Uterus (tissue), 2 donors: ENCODE results near the gene PGGHG.
"Not testable (repeated sequence)": the region's sequence is repeated elsewhere in the genome, so short reads cannot be mapped to it uniquely, and the experiment has no call there.

ENCODE experiments used
- POLR2A ChIP-seq, 2 donors: fragments of 450-650 bp; IDR thresholded peaks; one replicate each; pipeline ENCODE4 v1.6.1; 2016; ENCODE audit warnings: antibody characterized with exemption in 2 of 2, mild to moderate bottlenecking in 1 of 2, moderate library complexity in 1 of 2
- TF ChIP-seq, protein P1 (sequence below), 4 experiments: fragments of 200-600 bp in 2 of 4; fragments of 450-650 bp in 2 of 4; sonication (generic) in 2 of 4; IDR thresholded peaks; one replicate each; pipeline ENCODE4 v1.5.1; 2016 to 2019; ENCODE audit warnings: antibody characterized with exemption in 4 of 4, mild to moderate bottlenecking in 2 of 4, moderate library complexity in 1 of 4

GRCh38 chr11:314554-314875 is 25.6 kb downstream of the PGGHG start:
- not testable (repeated sequence) for TF ChIP-seq POLR2A (IDR thresholded peaks at IDR 0.05)
- TF ChIP-seq, protein P1, sequence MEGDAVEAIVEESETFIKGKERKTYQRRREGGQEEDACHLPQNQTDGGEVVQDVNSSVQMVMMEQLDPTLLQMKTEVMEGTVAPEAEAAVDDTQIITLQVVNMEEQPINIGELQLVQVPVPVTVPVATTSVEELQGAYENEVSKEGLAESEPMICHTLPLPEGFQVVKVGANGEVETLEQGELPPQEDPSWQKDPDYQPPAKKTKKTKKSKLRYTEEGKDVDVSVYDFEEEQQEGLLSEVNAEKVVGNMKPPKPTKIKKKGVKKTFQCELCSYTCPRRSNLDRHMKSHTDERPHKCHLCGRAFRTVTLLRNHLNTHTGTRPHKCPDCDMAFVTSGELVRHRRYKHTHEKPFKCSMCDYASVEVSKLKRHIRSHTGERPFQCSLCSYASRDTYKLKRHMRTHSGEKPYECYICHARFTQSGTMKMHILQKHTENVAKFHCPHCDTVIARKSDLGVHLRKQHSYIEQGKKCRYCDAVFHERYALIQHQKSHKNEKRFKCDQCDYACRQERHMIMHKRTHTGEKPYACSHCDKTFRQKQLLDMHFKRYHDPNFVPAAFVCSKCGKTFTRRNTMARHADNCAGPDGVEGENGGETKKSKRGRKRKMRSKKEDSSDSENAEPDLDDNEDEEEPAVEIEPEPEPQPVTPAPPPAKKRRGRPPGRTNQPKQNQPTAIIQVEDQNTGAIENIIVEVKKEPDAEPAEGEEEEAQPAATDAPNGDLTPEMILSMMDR (IDR thresholded peaks at IDR 0.05), result not testable (repeated sequence)
